K562 (cell line): ENCODE data around the gene NR0B2. TPM values are rescaled to one million over a fixed set of nuclear protein-coding genes. Genes with fewer than 3 reads are reported as not detected.

Experiments used
- FOS ChIP-seq: IDR thresholded peaks from 3 replicates; pipeline ENCODE4 v1.6.1; 2011; ENCODE audit not compliant: insufficient read length; ENCODE audit errors: extremely low read depth
- JUND ChIP-seq, 2 experiments: IDR thresholded peaks; 2 replicates in 1 of 2; 3 replicates in 1 of 2; pipeline ENCODE4 v1.6.1; 2011; ENCODE audit warnings: borderline replicate concordance in 2 of 2, low read depth in 2 of 2, low read length in 2 of 2, improper control_type of control experiment in 1 of 2, missing biosample characterization in 1 of 2, missing genetic modification characterization in 1 of 2, missing genetic modification reagents in 1 of 2
- LARP7 ChIP-seq: fragments of 450-650 bp; IDR thresholded peaks from 2 replicates; pipeline ENCODE4 v1.6.1; 2016
- PHF21A ChIP-seq: fragments of 450-650 bp; IDR thresholded peaks from 2 replicates; pipeline ENCODE4 v1.6.1; 2017; ENCODE audit warnings: low read depth, borderline replicate concordance
- PHF8 ChIP-seq: fragments of 200-600 bp; sonication (generic); IDR thresholded peaks from 2 replicates; pipeline ENCODE4 v1.6.1; 2012; ENCODE audit warnings: mixed run types, mild to moderate bottlenecking, inconsistent platforms, low read length, moderate library complexity, borderline replicate concordance
- PML ChIP-seq: IDR thresholded peaks from 2 replicates; pipeline ENCODE4 v1.6.1; 2012; ENCODE audit warnings: low read length, inconsistent platforms
- PTBP1 ChIP-seq: fragments of 200-400 bp; formaldehyde crosslinking; IDR thresholded peaks from 2 replicates; pipeline ENCODE4 v1.6.1; 2017; ENCODE audit warnings: low read depth, low read length
- SPI1 ChIP-seq: IDR thresholded peaks from 2 replicates; pipeline ENCODE4 v1.6.1; 2011; ENCODE audit warnings: low read depth, low read length, control low read depth, borderline replicate concordance
- TAF7 ChIP-seq: fragments of 450-650 bp; IDR thresholded peaks from 2 replicates; pipeline ENCODE4 v1.6.1; 2016; ENCODE audit warnings: missing genetic modification characterization, missing compliant biosample characterization
- ZNF282 ChIP-seq: sonication (generic); formaldehyde crosslinking; IDR thresholded peaks from 2 replicates; pipeline ENCODE4 v1.8.1; 2023; ENCODE audit warnings: missing genetic modification reagents
- ZNF764 ChIP-seq: fragments of 250-450 bp; sonication (Bioruptor Pico); IDR thresholded peaks from 2 replicates; pipeline ENCODE4 v1.4.0; 2020; ENCODE audit warnings: low read depth, mild to moderate bottlenecking, moderate library complexity
- ZNF830 ChIP-seq: fragments of 250-450 bp; sonication (Bioruptor Pico); IDR thresholded peaks from 2 replicates; pipeline ENCODE4 v1.5.0; 2021; ENCODE audit warnings: mild to moderate bottlenecking
- polyA plus RNA-seq, 8 experiments: library from polyadenylated mRNA; depleted of rRNA in 4 of 8; stranded (reverse) in 5 of 8; unstranded in 3 of 8; fragments of >200 nt; fragmentation: Nextera tagmentation in 2 of 8; fragmentation: Illumina TruSeq in 1 of 8; extraction: Ambion mirVana in 2 of 8; extraction: Trizol in 1 of 8; gene quantifications; 2 replicates each; pipeline versions ENCODE4 v1.2.1 to v1.2.3, GENCODE V29; 2011 to 2014; ENCODE audit warnings: inconsistent platforms in 1 of 8, missing spikeins in 1 of 8
- total RNA-seq, 7 experiments: library from RNA; depleted of rRNA in 6 of 7; stranded (reverse); fragments of >200 nt in 6 of 7; fragmentation: Illumina TruSeq in 2 of 7; extraction: Trizol in 2 of 7; gene quantifications; 2 replicates each; pipeline versions ENCODE4 v1.2.1 to v1.2.3, GENCODE V29; 2011 to 2021; ENCODE audit warnings: low replicate concordance in 1 of 7
- TF ChIP-seq, protein P1 (sequence below): sonication (generic); formaldehyde crosslinking; IDR thresholded peaks from 2 replicates; pipeline ENCODE4 v1.8.1; 2022; ENCODE audit warnings: missing genetic modification reagents
- TF ChIP-seq, protein P2 (sequence below), 2 experiments: fragments of 150-350 bp in 1 of 2; IDR thresholded peaks; 2 replicates each; pipeline ENCODE4 v1.6.1; 2012 to 2016; ENCODE audit warnings: low read depth in 2 of 2, low read length in 2 of 2, mild to moderate bottlenecking in 1 of 2, moderate library complexity in 1 of 2
- TF ChIP-seq, protein P3 (sequence below): fragments of 250-450 bp; sonication (Bioruptor Pico); IDR thresholded peaks from 2 replicates; pipeline ENCODE4 v1.9.0; 2021; ENCODE audit warnings: mild to moderate bottlenecking, inconsistent platforms

The NR0B2 gene
- total and polyA plus RNA-seq, 9 of the 15 experiments (the other 6 are each of a cell fraction or from before 2014, with no cell fraction given), result not detected

DNA sequence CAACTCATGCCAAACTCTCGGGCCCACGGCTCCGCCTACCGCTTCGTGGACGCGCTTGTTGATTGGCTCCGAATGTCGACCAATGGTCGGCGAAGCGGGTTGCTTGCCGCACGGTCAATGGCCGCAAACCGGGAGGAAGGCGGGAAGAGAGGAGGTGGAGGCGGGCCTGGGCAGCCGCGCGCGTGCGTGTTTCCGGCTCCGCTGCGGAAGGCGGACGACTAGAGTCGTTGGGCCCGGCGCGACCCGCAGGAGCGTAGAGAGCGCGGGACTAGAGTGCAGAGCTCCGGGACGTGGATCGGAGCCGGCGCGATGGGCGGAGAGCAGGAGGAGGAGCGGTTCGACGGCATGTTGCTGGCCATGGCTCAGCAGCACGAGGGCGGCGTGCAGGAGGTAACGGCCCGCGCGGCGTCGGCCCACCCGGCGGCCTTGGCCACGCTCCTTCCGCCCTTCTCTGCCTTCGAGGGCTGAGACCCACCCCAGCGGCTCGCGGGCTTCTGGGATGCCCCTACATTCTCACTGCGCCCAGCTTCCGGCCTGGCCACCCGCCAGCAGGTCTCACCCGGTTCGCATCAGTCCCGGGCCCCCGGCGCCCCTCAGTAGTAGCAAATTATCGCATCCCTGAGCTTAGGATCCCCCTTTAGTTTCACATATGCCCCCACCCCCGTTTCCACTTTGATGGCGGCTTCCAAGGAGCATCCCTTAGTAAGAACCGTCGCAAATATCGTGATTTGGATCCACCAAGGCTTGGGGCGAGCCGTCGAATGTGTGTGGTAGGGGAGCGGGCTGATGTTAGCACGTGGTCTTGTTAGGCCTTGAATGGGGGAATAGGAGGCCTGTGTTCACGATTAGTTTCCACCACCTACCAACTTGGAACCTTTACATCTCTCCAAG is 8.0 kb upstream of the NR0B2 start, which contains the start of gene NUDC (continued):
- TF ChIP-seq, protein P1, sequence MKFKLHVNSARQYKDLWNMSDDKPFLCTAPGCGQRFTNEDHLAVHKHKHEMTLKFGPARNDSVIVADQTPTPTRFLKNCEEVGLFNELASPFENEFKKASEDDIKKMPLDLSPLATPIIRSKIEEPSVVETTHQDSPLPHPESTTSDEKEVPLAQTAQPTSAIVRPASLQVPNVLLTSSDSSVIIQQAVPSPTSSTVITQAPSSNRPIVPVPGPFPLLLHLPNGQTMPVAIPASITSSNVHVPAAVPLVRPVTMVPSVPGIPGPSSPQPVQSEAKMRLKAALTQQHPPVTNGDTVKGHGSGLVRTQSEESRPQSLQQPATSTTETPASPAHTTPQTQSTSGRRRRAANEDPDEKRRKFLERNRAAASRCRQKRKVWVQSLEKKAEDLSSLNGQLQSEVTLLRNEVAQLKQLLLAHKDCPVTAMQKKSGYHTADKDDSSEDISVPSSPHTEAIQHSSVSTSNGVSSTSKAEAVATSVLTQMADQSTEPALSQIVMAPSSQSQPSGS, result no peak
- TF ChIP-seq LARP7 (no peak), PHF8 (peak; percentile 95; the same call in 1 of the 2 replicates), FOS (peak; percentile 93), ZNF282 (no peak; the same call in 1 of the 2 replicates), JUND (IDR thresholded peaks at IDR 0.05; ENCODE audit: borderline replicate concordance, low read depth, low read length) (0 out of 2 replicates have a peak, but pooled peaks have one; percentile 47), JUND (tag; IDR thresholded peaks at IDR 0.05; ENCODE audit: borderline replicate concordance, low read depth, low read length) (no peak), TAF7 (tag) (no peak), PHF21A (peak; percentile 41; the same call in 1 of the 2 replicates), PML (peak; percentile 81; the same call in 1 of the 2 replicates), ZNF764 (no peak), SPI1 (0 out of 2 replicates have a peak, but pooled peaks have one; percentile 12), PTBP1 (no peak), ZNF830 (CRISPR knock-in tag) (no peak)
- TF ChIP-seq, protein P2, sequence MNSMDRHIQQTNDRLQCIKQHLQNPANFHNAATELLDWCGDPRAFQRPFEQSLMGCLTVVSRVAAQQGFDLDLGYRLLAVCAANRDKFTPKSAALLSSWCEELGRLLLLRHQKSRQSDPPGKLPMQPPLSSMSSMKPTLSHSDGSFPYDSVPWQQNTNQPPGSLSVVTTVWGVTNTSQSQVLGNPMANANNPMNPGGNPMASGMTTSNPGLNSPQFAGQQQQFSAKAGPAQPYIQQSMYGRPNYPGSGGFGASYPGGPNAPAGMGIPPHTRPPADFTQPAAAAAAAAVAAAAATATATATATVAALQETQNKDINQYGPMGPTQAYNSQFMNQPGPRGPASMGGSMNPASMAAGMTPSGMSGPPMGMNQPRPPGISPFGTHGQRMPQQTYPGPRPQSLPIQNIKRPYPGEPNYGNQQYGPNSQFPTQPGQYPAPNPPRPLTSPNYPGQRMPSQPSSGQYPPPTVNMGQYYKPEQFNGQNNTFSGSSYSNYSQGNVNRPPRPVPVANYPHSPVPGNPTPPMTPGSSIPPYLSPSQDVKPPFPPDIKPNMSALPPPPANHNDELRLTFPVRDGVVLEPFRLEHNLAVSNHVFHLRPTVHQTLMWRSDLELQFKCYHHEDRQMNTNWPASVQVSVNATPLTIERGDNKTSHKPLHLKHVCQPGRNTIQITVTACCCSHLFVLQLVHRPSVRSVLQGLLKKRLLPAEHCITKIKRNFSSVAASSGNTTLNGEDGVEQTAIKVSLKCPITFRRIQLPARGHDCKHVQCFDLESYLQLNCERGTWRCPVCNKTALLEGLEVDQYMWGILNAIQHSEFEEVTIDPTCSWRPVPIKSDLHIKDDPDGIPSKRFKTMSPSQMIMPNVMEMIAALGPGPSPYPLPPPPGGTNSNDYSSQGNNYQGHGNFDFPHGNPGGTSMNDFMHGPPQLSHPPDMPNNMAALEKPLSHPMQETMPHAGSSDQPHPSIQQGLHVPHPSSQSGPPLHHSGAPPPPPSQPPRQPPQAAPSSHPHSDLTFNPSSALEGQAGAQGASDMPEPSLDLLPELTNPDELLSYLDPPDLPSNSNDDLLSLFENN (IDR thresholded peaks at IDR 0.05; ENCODE audit: low read depth in 2 of 2, low read length in 2 of 2), result 0 out of 4 replicates have a peak, but pooled peaks of 1 of the 2 experiments have one; percentile 38
- TF ChIP-seq, protein P3, sequence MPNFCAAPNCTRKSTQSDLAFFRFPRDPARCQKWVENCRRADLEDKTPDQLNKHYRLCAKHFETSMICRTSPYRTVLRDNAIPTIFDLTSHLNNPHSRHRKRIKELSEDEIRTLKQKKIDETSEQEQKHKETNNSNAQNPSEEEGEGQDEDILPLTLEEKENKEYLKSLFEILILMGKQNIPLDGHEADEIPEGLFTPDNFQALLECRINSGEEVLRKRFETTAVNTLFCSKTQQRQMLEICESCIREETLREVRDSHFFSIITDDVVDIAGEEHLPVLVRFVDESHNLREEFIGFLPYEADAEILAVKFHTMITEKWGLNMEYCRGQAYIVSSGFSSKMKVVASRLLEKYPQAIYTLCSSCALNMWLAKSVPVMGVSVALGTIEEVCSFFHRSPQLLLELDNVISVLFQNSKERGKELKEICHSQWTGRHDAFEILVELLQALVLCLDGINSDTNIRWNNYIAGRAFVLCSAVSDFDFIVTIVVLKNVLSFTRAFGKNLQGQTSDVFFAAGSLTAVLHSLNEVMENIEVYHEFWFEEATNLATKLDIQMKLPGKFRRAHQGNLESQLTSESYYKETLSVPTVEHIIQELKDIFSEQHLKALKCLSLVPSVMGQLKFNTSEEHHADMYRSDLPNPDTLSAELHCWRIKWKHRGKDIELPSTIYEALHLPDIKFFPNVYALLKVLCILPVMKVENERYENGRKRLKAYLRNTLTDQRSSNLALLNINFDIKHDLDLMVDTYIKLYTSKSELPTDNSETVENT, result peak; percentile 92
